Fibroblast of skin of right biceps (primary cell): ENCODE data around the gene UMPS.
"Not testable (repeated sequence)": the region's sequence is repeated elsewhere in the genome, so short reads cannot be mapped to it uniquely, and the experiment has no call there.

Source experiments
- DNase-seq: peaks from one replicate; pipeline ENCODE4 v3.0.0-alpha.2; 2013

Gene UMPS

DNA sequence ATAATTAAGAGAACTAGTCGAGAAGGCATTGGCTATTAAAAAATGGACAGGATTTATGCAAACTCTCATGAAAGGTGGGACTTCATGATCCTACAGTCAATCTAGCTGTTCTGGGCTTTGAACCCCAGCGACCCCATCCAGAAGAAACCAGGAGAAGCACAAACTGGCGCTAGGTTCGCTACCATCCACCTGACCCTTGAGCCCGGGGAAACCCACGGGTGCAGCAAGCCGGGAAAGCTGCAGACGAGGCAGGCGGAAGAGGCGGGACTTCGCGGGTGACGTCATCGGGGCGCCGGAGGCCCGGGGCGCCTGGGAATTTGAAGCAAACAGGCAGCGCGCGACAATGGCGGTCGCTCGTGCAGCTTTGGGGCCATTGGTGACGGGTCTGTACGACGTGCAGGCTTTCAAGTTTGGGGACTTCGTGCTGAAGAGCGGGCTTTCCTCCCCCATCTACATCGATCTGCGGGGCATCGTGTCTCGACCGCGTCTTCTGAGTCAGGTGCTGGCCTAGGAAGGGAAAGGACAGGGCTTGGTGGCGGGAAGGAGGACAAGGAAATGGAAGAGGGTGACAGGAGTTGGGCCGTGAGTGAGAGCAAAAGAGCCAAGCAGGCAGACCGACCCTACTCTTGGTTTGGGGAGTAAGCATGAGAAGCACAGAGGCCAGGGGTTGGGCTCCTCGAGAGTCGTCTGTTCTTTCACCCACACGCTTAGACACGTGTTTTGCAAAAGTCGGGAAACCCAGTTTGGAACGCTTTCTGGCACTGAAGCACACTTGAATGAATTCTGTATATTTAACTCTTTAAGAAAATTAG is at the start of gene UMPS:
Gene UMPS (plus strand): TSS at position 324 of the 812 bp plus-strand sequence. CDS start 20 bp downstream, at position 344.
- peak; percentile 83 for DNase-seq

DNA sequence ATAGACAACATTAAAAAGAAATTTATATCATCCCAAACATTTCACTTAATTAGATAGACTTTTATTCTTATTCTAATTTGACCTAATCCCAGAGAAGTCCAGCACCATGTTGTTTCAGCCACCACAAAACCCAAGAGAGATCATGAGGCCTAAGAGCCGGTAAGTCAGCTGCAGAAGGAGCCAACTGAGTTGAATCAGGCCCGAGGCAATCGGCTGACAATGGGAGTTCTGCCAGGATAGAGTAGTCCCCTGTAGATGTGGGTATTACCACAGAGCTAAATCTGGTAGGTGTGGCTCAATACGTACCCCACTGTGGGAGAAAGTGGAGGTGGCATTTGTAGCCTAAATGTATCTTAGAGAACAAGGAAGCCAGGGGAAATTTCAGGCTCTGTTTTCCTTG is 49.7 kb upstream of the UMPS start:
- DNase-seq, result no peak

DNA sequence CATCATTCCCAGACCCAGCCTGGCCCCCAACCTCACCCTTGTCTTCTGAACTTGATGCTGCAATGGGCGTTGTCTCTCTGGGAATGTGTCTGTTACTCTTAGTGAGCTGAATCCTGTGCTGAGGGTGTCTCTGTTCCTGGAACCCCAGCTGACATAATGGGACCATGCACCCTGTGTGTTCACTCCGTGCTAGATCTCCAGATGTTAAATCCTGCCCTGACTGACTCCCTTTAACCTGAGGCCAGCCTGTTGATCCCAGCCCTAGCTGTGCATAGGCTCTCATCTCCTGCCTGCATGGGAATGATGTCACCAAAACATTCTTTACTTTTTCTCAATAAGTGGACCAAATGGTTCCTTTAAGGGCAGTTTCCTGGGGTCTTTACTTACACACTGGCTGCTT is 48.0 kb upstream of the UMPS start:
- no peak for DNase-seq

DNA sequence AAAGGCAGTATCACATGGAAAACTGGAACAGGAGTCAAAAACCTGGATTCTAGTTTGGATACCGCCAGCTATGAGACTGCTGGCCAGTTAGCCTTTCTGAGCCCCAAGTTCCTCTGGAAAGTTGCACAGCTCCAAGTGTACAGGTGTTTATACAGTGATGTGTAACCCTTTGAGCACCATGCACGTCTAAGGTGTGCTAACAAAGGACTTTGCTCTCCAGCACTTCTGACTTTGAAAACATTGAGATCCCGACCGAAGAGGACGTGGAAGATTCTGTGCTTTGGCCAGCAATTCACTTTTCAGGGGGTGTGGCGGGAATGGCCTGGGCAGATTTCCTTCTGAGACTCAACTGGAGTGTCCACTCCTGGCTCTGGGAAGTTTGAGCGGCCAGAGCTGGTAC is 45.8 kb upstream of the UMPS start:
- DNase-seq, result no peak

DNA sequence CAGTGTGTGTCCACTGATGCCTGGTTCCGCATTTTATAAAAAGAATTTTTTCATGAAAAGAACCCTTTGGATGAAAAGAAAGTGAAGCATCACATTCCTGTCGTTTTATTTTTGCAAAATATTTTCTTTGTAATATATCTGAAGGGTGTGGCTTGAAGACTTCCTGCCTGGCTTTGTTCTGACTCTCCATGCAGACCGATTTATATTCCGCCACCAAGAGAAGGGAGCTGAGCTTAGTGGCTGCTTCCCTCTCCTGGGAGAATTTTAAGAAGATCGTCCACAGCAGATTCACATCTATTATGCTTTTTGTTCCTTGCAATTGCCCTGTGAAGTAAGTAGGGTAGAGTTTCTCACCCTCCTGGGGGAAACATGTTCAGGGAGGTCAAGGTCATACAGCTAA is 45.2 kb upstream of the UMPS start:
- DNase-seq, result no peak

DNA sequence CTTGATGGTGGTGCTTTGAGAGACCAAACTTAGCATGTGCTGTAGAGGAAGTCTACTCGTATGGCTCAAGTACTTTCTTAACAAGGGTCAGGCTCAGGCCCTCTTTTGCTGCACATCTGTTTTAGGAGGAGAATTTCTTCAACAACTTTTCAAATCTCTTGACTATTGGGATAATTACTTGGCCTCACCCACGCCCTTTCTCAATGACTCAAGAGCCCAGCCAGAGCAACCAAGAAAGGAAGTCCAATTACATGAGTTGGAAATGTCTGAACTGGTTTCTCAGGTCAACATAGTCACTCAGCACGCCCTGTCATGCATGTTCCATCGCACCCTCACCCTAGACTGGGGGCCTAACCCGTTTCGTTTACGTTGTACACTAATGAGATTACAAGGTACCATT is 44.8 kb upstream of the UMPS start:
- no peak for DNase-seq

DNA sequence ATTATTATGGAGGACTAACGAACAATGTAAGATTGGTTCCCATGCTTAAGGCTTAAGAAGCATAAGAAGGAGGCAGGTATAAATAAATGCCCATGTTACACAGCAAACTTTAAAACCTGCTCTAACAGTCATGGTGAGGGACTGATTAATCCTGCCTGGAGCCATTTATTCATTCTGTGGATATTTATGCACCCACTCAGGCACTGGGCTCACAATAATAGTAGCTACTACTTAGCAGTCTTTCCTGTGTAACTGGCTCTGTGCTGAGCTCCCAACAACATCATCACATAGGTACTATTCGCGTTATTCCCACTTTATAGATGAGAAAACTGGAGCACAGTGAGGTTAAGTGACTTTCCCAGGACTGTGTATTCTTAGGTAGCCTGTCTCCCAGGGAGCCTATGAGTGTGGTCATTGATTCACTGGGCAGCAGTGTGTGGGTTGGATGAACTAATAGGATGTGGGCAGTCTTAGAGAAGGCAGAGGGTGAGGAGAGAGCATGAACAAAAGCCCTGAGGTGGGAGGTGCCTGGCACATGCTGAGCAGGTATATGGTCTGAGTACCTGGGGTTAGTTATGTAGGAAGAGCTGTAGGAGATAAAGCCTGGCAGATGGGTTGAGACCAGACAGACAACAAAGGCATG is 44.1 kb upstream of the UMPS start:
- DNase-seq, result no peak

DNA sequence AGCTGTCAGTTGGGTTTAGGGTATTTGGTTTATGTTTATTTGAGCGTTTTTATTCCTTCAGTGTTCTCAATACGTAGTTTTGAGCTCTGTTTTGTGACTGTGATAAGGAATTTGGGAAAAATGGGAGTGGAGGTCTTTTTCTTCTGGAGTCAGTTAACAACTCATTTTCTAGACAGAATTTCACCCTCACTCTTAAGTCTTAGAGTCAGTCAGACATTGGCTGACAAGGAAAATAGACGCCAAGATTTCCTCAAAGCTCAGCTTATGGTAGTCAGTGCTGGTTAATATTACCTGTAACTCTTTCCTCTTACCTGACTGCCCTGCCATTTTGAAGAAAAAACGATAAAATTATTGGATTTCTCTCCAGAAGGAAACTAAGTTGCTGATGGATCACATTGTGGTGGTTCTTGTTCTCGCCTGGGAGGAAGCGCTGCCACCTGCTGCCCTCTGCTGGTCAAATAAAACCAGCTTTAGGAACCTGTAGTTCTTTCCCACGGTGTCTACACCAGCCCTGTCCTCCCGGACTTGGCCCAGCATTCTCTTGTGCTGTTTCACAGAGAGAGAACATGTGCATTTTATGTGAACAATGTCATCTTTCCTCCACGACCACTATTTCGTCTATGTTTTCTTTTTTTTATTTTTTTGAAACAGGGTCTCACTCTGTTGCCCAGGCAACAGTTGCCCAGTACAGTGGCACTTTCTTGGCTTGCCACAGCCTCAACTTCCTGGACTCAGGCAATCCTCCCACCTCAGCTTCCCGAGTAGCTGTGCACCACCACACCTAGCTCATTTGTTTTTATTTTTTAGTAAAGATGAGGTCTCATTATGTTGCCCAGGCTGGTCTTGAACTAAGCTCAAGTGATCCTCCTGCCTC is 41.4 kb upstream of the UMPS start:
- peak; percentile 69 for DNase-seq

DNA sequence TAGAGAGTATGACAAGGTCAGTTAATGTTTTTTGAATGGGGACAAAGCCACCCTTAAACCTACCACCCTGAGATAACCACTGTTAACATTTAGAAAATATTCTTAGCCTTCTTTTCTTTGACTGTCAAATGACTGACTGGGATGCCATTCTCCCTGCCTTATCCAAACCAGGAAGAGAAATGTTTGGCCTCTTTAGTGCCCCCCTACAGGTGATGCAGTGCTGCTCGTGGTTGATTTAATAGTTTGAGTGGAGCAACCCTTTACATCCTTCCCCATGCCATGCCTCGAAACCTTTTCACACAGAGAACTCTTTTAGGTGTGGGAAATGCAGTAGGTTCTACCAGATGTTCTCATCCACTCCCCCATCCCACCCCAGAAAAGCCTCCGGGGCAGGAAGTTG is 38.7 kb upstream of the UMPS start:
- no peak for DNase-seq

DNA sequence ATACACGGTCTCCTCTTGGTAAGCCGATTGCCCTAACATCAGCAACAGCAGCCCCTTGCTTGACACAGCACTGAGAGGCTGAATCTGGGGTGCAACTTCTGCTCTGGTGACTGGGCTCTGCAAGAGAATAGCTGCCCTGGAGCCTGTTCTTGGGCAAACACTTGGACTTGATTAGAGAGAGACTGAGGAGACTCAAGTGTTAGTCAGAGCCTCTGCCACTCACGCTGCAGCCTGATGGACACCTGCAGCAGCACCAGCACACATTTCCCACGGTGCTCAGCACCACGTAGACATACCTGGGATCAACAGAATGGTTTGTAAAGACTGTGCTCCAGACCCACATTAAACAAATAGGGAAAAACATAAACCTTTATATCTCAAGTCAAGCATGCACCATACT is 35.8 kb upstream of the UMPS start:
- DNase-seq, result no peak

DNA sequence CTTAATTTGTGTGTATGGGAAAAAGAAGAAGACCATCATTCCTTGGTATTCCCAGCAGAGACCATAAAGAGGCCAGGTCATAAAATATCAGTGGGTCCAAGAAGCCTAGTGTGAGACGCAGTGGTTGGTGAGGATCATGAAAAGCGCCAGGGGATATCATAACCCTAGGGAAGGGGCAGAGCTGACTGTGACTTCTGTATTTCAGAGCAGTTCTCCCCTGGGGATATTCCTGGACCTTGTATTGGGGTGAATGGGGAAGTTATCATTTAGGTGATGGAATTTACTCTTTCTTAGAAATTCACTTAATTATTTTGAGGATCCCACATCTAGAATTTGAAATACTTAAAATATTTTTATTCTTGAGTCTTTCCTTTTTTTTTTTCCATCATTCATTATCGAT is 34.9 kb upstream of the UMPS start:
- no peak for DNase-seq

DNA sequence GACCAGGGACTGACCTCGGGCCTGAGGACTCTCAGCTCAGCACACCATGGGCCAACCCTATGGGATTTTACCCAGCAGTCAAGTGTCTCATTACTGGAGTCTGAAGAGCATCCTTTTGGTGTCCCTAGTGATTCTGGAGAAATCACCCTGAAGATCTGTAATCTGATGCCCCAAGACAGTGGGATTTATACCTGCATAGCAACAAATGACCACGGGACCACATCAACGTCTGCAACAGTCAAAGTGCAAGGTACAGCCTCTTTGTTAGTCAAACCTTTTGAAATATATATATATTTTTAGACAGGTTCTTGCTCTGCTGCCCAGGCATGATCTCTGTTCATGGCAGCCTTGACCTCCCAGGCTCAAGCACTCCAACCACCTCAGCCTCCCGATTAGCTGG is 34.2 kb upstream of the UMPS start:
- no peak for DNase-seq

DNA sequence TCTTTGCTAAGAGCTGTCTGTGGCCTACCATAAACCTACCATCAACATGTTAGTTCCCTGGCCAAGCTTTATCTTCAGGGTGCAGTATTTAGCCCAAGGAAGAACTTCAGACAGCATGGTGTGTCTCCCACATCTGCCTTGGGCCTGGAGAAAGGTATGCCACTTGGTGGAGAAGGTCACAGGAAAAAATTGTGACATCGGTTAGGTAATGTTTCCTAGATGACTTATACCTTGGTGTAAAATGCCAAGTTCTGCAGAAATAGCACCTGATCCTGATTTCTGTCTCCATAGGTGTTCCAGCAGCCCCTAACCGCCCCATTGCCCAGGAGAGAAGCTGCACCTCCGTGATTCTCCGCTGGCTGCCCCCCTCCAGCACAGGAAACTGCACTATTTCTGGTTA is 33.0 kb upstream of the UMPS start:
- DNase-seq, result no peak

DNA sequence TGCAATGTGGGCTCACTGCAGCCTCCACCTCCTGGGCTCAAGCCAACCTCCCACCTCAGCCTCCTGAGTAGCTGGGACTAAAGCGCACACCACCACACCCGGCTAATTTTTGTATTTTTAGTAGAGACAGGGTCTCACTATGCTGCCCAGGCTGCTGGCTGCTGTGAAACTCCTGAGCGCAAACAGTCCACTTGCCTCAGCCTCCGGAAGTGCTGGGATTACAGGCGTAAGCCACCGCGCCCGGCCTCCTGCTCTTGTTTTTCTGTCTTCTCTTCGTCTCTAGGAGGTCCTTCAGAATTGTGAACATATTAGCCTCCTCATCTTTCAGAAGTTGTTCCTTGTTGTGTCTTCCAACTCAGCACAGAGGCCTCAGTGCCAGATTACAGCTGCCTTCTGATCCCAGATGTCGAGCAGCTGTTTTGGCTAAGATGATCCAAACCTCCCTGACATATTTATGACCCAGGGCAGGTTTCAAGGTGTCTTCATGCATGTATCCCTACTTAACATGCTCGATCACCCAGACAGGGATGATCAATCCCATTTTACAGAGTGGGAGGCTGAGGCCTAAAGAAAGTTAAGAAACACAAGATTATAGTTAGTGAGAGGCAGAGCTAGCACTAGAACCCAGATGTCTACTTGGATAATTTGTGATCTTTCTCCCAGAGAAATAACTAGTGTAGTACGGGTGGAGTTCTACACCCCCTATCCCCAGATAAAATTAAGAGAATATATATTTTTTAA is 32.1 kb upstream of the UMPS start:
- no peak for DNase-seq

DNA sequence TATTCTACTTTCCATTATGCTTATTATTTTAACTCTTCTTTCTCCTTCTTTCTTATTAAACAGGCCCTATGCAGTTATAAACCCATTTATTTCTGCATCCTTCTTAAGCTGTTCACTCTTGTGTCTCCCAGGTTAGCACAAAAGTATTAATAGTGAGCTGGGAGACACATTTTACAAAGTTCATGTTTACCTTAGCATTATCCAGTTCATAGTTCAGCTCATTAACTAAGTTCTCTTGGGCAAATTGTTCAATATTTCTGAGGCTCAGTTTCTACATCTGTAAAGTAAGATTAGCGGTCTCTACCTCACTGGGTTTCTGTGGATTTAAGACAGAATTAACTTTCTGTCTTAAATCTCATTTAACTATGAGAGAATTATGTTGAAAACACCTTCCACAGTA is 31.2 kb upstream of the UMPS start:
- no peak for DNase-seq

DNA sequence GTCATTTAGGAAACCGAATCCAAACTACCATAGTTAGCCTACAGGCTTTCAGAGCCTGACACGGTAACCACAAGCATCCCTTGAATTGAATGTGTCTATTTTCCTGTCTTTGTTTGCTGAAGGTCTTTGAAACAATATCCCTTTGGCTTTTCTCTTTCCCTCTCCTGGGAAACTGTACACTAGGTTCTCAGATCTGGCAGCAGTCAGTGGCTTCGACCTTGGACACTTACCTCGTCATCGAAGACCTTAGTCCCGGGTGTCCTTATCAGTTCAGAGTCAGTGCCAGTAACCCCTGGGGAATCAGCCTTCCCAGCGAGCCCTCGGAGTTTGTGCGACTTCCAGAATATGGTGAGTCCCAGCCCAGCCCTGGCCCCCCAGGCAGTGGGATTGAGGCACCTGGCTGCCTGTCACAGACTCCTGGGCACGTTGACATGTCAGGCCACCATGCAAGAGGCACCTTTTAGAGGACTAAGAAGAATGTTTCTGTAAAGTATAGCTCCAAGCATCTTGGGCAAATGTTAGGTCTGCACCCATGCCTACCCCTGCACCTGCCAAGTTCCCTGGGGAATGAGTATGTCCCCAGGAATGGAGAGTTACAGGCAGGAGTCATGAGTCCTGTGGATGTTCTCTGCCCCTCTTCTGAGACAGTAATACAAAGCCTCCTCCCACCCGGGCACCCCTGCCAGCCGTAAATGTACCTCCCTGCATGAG is 30.4 kb upstream of the UMPS start:
- DNase-seq, result no peak

DNA sequence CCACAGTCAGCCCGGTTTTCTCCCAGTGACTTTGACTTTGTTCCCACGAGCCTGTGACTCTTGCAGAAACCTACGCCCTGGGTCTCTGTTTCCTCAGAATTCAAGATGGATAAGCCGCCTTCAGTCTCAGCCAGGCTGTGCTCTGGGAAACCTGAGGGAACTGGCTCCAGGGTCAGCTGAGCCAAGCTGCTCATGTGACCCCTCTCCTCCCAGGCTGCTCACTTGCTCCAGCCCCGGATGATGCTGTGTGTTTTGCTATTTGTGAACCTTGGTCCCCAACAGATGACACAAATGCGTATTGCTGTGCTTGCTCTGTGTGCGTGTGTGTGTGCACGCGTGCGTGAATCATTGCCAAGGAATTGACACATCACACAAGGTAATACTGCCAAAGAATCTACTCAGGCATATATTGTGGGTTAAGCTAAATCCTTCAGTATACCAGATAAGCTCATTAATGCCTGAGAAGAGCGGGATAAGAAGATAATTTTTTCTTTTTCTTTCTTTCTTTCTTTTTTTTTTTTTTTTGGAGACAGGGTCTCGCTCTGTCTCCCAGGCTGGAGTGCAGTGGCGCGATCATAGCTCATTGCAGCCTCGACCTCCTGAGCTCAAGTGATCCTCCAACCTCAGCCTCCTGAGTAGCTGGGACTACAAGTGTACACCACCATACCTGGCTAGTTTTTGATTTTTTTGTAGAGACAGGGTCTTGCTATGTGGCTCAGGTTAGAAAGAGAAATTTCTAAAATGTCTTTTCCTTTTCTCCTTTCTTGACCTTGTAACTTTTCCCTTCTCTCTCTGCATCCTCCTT is 29.2 kb upstream of the UMPS start:
- peak; percentile 71 for DNase-seq

DNA sequence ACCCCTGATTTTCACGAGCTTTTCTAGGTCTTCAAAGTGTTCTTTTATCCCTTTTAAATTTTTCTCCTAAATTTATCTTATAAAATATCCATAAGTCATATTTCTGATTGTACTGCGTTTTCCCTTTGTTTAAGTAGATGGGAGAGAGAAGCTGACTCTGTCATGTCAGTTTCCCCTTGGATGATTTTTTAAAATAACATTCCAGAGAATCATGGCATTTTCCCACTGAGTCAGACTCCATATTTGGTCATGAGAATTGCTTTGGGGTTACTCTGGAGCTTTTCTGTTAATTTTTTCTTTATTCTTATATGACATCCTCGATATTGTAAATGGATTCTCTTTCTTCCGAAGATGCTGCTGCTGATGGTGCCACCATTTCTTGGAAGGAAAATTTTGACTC is 28.6 kb upstream of the UMPS start:
- peak; percentile 86 for DNase-seq

DNA sequence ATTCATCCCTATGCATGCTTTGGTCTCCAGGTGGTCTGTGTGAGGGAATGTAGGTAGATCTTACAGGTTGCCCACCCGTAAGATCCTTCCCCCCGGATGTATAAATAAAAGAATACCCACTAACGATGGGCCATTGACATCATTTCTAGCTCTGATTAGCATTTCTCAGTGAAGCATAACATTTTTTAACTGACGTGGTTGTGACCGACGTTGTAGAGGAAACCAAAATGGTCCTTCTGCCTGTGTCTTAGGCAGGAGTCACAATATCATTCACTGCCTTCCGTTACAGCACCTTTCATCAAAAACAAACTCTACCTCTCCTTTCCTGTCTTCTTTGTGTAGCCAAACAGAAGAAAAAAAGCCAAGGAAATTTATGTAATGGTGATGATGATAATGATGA is 27.3 kb upstream of the UMPS start:
- DNase-seq, result no peak

DNA sequence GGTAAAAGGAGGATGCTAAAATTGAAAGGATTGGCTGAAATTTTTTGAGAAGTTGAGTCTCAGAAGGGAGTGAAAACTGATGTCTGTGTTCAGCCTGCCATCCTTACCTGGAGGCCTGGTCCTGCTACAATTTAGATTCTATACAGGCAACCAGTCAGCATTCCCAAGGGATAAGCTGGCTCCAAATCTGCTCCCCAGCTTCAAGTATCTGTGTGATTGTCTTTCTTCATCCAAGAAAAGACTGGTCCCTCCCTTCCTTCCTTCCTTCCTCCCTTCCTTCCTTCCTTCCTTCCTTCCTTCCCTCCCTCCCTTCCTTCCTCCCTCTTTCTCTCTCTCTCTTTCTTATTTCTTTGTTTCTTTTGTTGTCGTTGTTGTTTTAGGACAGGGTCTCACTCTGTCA is 24.7 kb upstream of the UMPS start:
- DNase-seq, result no peak

DNA sequence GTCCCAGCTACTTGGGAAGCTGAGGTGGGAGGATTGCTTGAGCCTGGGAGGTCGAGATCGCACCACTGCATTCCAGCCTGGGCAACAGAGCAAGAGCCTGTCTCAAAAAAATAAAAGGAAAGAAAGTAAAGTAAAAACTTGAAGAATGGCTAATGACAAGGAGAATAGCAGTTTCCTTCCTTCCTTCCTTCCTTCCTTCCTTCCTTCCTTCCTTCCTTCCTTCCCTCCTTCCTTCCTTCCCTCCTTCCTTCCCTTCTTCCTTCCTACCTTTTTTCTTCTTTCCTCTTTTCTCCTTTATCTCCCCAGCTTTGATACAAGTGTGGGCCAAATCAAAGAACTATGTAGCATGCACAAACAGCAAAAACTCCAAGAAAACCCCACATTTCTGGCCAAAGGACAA is 23.0 kb upstream of the UMPS start:
- not testable (repeated sequence) for DNase-seq
